IPS-20b (cell line): Measurements from ENCODE around the gene DTX2.
"Not testable (repeated sequence)": the region's sequence is repeated elsewhere in the genome, so short reads cannot be mapped to it uniquely, and the experiment has no call there.

ENCODE experiments used
- H3K27ac ChIP-seq: one replicate; pipeline ENCODE4 v1.5.1; 2013; ENCODE audit warnings: low read length
- H3K27me3 ChIP-seq: 2 replicates; pipeline ENCODE4 v1.6.1; 2013; ENCODE audit warnings: mild to moderate bottlenecking, low read length, inconsistent platforms; ENCODE audit not compliant: insufficient read depth
- H3K36me3 ChIP-seq: 2 replicates; pipeline ENCODE4 v1.6.1; 2013; ENCODE audit warnings: low read depth, mild to moderate bottlenecking, inconsistent platforms, low read length, moderate library complexity; ENCODE audit not compliant: insufficient read depth
- H3K4me1 ChIP-seq: 2 replicates; pipeline ENCODE4 v1.6.1; 2013; ENCODE audit warnings: mild to moderate bottlenecking, control low read depth, inconsistent platforms, low read length, moderate library complexity; ENCODE audit not compliant: insufficient read depth
- H3K4me3 ChIP-seq: 2 replicates; pipeline ENCODE4 v1.5.1; 2013; ENCODE audit warnings: mild to moderate bottlenecking, low read length, inconsistent platforms
- H3K9ac ChIP-seq: 2 replicates; pipeline ENCODE4 v1.6.1; 2013; ENCODE audit warnings: low read depth, mild to moderate bottlenecking, inconsistent platforms, low read length, moderate library complexity
- H3K9me3 ChIP-seq: 2 replicates; pipeline ENCODE4 v1.6.1; 2013; ENCODE audit warnings: mild to moderate bottlenecking, low read depth, low read length, inconsistent platforms; ENCODE audit not compliant: insufficient read depth

The DTX2 gene

GRCh38 chr7:76458504-76458903 is 3.0 kb upstream of the DTX2 start:
- H3K4me1 ChIP-seq, H3K9ac ChIP-seq, H3K4me3 ChIP-seq, H3K27me3 ChIP-seq, H3K36me3 ChIP-seq, H3K27ac ChIP-seq, H3K9me3 ChIP-seq: not testable (repeated sequence)

- not testable (repeated sequence) for H3K4me3 ChIP-seq, H3K36me3 ChIP-seq, H3K27me3 ChIP-seq, H3K9ac ChIP-seq, H3K9me3 ChIP-seq, H3K27ac ChIP-seq, H3K4me1 ChIP-seq
These were observed 742 bp upstream of the DTX2 start for GRCh38 chr7:76460767-76461166.

DNA sequence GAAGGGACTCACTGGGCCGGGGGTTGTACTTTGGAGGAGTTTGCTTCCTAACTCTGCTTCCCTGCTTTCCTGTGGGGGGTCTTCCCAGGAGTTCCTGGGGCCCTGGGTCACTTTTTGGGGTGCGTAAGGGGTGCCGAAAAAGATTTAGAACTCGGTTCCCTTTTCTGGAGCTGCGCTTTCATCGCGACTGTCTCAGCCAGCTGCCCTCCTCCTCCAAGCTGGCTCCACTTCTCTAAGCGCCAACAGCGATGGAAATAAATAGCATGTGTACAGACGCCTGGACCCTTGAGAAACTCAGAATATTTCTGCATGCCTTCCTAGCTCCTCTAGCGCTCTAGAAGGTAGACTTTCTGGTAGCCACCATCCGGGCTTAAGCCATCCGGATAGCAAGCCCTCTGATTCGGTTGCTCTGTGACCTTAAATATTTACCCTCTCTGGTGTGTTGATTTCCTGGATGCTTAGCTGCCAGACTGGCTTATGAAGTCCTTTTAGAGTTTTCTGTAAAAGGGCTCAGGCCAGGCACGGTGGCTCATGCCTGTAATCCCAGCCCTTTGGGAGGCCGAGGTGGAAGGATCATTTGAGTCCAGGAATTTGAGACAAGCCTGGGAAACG is 868 bp downstream of the DTX2 start:
- H3K9me3 ChIP-seq, H3K27me3 ChIP-seq, H3K36me3 ChIP-seq, H3K4me3 ChIP-seq, H3K4me1 ChIP-seq, H3K9ac ChIP-seq, H3K27ac ChIP-seq: not testable (repeated sequence)

- not testable (repeated sequence) for H3K27ac ChIP-seq, H3K9ac ChIP-seq, H3K9me3 ChIP-seq, H3K4me1 ChIP-seq, H3K4me3 ChIP-seq, H3K27me3 ChIP-seq, H3K36me3 ChIP-seq
These were observed 3.5 kb downstream of the DTX2 start for GRCh38 chr7:76464959-76465358.

- H3K9me3 ChIP-seq, H3K27me3 ChIP-seq, H3K27ac ChIP-seq, H3K9ac ChIP-seq, H3K4me3 ChIP-seq, H3K4me1 ChIP-seq, H3K36me3 ChIP-seq: not testable (repeated sequence)
These were observed 4.4 kb downstream of the DTX2 start for GRCh38 chr7:76465950-76466349.

GRCh38 chr7:76467743-76468404 is 6.4 kb downstream of the DTX2 start:
- H3K9ac ChIP-seq, H3K4me1 ChIP-seq, H3K9me3 ChIP-seq, H3K4me3 ChIP-seq, H3K36me3 ChIP-seq, H3K27ac ChIP-seq, H3K27me3 ChIP-seq: not testable (repeated sequence)

DNA sequence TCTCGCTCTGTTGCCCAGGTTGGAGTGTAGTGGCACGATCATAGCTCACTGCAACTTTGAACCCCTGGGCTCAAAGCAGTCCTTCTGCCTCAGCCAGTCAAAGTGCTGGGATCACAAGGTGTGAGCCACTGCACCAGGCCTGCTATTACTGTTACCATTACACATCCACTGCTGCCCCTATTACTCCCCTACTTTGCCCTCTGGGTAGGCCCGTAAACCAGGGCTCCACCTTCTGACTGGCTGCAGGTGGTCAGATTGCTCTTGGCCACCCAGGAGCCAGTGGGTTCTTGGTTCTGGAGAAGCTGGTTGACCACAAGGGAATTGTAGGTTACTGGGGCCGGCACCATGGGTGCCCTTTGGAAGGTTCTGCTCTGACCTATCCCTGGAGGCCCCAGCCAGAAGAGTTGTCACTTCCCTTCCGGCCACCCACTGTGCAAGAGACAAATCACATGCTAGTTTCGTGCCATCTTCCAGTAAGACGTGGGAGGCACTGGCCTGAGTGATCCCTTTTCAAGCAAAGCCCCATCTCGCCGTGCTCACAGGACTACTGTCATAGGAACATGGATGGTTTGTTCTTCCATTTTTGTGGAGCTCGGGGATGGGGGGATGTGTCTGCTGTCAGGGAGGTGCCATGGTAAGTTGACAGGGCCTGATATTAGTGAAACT is 10.2 kb downstream of the DTX2 start:
- H3K9ac ChIP-seq, H3K9me3 ChIP-seq, H3K36me3 ChIP-seq, H3K27me3 ChIP-seq, H3K4me1 ChIP-seq, H3K4me3 ChIP-seq, H3K27ac ChIP-seq: not testable (repeated sequence)

DNA sequence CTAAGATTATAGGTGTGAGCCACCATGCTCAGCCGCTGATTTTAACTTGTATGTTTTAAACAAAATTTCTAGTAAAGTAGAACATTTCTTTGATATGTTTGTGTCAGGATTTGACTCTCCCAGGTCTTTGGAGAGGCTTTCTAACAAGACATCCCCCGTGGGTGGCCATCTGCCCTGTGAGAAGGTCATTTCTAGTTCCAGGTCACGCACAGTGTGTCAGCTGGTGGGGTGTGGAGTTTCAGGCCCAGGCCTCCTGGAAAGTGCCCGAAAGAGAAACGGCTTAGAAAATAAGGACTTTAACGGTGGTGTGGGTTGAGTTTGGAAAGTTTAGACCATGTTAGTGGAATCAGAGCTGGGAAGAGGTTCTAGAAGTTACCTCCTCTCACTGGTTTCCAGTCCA is 11.6 kb downstream of the DTX2 start:
- not testable (repeated sequence) for H3K27me3 ChIP-seq, H3K9ac ChIP-seq, H3K27ac ChIP-seq, H3K4me1 ChIP-seq, H3K4me3 ChIP-seq, H3K36me3 ChIP-seq, H3K9me3 ChIP-seq

- H3K36me3 ChIP-seq, H3K9me3 ChIP-seq, H3K4me3 ChIP-seq, H3K9ac ChIP-seq, H3K27me3 ChIP-seq, H3K4me1 ChIP-seq, H3K27ac ChIP-seq: not testable (repeated sequence)
These were observed 14.8 kb downstream of the DTX2 start for GRCh38 chr7:76476280-76476679.

DNA sequence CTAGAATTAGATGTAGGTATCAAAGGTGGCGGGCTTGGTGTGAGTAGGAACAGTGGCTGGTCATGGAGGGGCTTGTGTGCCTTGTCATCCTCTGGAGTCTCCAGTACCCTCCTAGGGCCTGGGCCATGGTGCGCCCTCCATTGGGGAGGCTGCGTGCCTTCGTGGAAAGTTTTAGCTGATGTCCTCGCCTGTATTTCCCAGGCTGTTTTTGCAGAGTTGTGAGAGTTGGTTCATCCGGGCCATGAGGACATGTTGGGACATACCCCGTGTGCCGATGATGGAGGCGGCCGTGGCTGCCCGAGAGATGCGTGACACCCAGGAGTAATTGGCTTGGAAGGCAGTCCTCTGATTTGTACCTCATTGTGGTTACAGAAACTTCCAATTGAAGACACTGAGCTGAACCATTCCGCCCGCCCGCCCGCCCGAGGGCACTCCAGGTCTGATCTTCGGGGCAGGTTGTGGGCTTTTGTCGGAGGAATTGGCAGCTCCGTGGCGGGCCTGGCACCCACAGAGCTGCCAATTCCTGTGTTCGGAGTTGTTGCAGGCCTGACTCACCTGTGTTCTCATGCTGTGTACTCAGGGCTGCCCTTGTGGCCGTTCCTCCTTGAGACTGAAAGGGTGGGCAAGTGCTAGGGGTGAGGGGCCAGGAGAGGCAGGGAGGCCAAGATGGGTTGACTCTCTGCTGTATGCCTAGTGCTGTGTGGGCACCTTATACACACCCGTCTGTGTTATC is 15.4 kb downstream of the DTX2 start:
- H3K36me3 ChIP-seq, H3K4me1 ChIP-seq, H3K27ac ChIP-seq, H3K27me3 ChIP-seq, H3K4me3 ChIP-seq, H3K9me3 ChIP-seq, H3K9ac ChIP-seq: not testable (repeated sequence)

DNA sequence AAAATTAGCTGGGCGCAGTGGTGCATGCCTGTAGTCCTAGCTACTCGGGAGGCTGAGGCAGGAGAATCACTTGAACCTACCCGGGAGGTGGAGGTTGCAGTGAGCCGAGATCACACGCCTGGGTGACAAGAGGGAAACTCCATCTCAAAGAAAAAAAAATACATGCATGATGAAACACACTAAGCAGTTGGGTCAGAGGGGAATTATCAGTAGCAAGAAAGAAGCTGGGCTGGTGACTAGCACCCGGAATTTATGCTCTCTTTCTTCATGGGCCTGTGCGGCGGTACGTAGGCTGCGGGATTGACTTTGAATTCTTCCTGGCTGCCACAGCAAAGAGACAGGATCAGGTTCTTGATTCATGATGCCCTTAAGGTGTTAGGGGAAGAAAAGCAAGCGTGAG is 18.1 kb downstream of the DTX2 start:
- H3K4me3 ChIP-seq, H3K36me3 ChIP-seq, H3K4me1 ChIP-seq, H3K27me3 ChIP-seq, H3K27ac ChIP-seq, H3K9ac ChIP-seq, H3K9me3 ChIP-seq: not testable (repeated sequence)
